Prostate gland (tissue), 2 donors: ENCODE measurements around the gene CD1D.

Experiments used
- CTCF ChIP-seq, 4 experiments: fragments of 200-600 bp in 2 of 4; fragments of 450-650 bp in 2 of 4; sonication (generic) in 2 of 4; IDR thresholded peaks; 1 replicate in 3 of 4; 2 replicates in 1 of 4; pipeline ENCODE4 v1.5.1; 2016 to 2019; ENCODE audit warnings: antibody characterized with exemption in 4 of 4, mild to moderate bottlenecking in 2 of 4, moderate library complexity in 2 of 4
- POLR2A ChIP-seq: fragments of 450-650 bp; IDR thresholded peaks from one replicate; pipeline ENCODE4 v1.6.1; 2016; ENCODE audit warnings: antibody characterized with exemption, mild to moderate bottlenecking
- POLR2AphosphoS5 ChIP-seq: sonication (generic); formaldehyde crosslinking; IDR thresholded peaks from one replicate; pipeline ENCODE4 v1.6.1; 2017; ENCODE audit warnings: antibody characterized with exemption

- TF ChIP-seq CTCF (IDR thresholded peaks at IDR 0.05) (no peak), POLR2A (no peak), POLR2AphosphoS5 (no peak)
These were observed 19.2 kb upstream of the CD1D start for GRCh38 chr1:158161446-158161845.
